ENCODE results near the gene ISL2.

ISL2 gene

DNA sequence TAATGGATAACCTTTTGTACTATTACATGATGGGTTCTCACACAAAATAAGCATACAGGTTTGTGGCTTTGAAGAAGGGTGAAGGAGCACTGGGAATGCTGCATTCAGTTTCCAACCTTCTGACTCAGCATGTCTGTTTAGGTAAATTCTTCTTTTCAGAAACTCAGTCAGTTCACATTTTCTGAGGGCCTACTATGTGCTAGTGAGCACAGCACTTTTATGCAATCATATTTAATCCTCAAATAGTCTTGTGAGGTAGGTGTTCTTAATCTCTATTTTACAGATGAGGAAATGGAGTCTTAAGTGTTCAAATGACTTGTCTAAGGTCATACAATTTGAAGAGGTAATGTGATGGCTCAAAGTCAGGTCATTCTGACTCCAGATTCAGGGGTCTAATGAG lies 41.2 kb downstream of the ISL2 start:
- Histone ChIP-seq H3K9me3 (ENCODE audit: insufficient read depth, low read length) (no peaks in the 10 kb centered on the region), H3K79me2 (ENCODE audit: low read length) (no peaks in the 10 kb centered on the region), H4K20me1 (ENCODE audit: insufficient read depth, low read length) (no peaks in the 10 kb centered on the region), H3K4me3 (ENCODE audit: low read length) (no peak overlapping the region), H3K27me3 (ENCODE audit: low read depth, low read length) (no peaks in the 10 kb centered on the region), H3K27ac (ENCODE audit: low read length) (no peak overlapping the region), H3K36me3 (replicated peaks; ENCODE audit: low read depth, low read length) (no peaks in the 10 kb centered on the region), H3K4me1 (ENCODE audit: low read length) (no peaks in the 10 kb centered on the region), H3K9ac (ENCODE audit: low read length) (no peak overlapping the region), H2AFZ (ENCODE audit: low read depth, low read length) (no peak overlapping the region), H3K4me2 (ENCODE audit: low read length) (no peak overlapping the region)
- TF ChIP-seq CTCF (IDR thresholded peaks at IDR 0.05; ENCODE audit: low read depth, low read length): no peak
- TF ChIP-seq EZH2phosphoT487 (IDR thresholded peaks at IDR 0.05; ENCODE audit: low read depth): no peak

- Histone ChIP-seq H3K27me3 (ENCODE audit: low read depth, low read length) (no peaks in the 10 kb centered on the region), H2AFZ (ENCODE audit: low read depth, low read length) (no peak overlapping the region), H3K27ac (ENCODE audit: low read length) (no peak overlapping the region), H3K9ac (ENCODE audit: low read length) (no peak overlapping the region), H3K4me3 (ENCODE audit: low read length) (no peak overlapping the region), H3K79me2 (ENCODE audit: low read length) (no peaks in the 10 kb centered on the region), H3K9me3 (ENCODE audit: insufficient read depth, low read length) (no peaks in the 10 kb centered on the region), H3K36me3 (replicated peaks; ENCODE audit: low read depth, low read length) (no peaks in the 10 kb centered on the region), H3K4me1 (ENCODE audit: low read length) (no peaks in the 10 kb centered on the region), H3K4me2 (ENCODE audit: low read length) (no peak overlapping the region), H4K20me1 (ENCODE audit: insufficient read depth, low read length) (no peaks in the 10 kb centered on the region)
- TF ChIP-seq EZH2phosphoT487 (IDR thresholded peaks at IDR 0.05; ENCODE audit: low read depth) (no peak), CTCF (IDR thresholded peaks at IDR 0.05; ENCODE audit: low read depth, low read length) (no peak)
Observed at GRCh38 chr15:76378691-76379090, 42.1 kb downstream of the ISL2 start.

GRCh38 chr15:76380249-76380648 lies 43.7 kb downstream of the ISL2 start:
- no peaks in the 10 kb centered on the region for H3K9me3 ChIP-seq (ENCODE audit: insufficient read depth, low read length)
- H3K4me2 ChIP-seq (ENCODE audit: low read length): no peak overlapping the region
- H3K4me3 ChIP-seq (ENCODE audit: low read length): no peak overlapping the region
- no peaks in the 10 kb centered on the region for H3K36me3 ChIP-seq (replicated peaks; ENCODE audit: low read depth, low read length)
- H3K79me2 ChIP-seq (ENCODE audit: low read length): no peaks in the 10 kb centered on the region
- H4K20me1 ChIP-seq (ENCODE audit: insufficient read depth, low read length): no peaks in the 10 kb centered on the region
- no peak for TF ChIP-seq EZH2phosphoT487 (IDR thresholded peaks at IDR 0.05; ENCODE audit: low read depth)
- TF ChIP-seq CTCF (IDR thresholded peaks at IDR 0.05; ENCODE audit: low read depth, low read length): no peak
- H3K9ac ChIP-seq (ENCODE audit: low read length): no peak overlapping the region
- H3K27ac ChIP-seq (ENCODE audit: low read length): no peak overlapping the region
- H3K27me3 ChIP-seq (ENCODE audit: low read depth, low read length): no peaks in the 10 kb centered on the region
- no peaks in the 10 kb centered on the region for H3K4me1 ChIP-seq (ENCODE audit: low read length)
- H2AFZ ChIP-seq (ENCODE audit: low read depth, low read length): no peak overlapping the region

- H3K27ac ChIP-seq (ENCODE audit: low read length): no peak overlapping the region
- no peak overlapping the region for H3K4me3 ChIP-seq (ENCODE audit: low read length)
- H3K9ac ChIP-seq (ENCODE audit: low read length): no peak overlapping the region
- H4K20me1 ChIP-seq (ENCODE audit: insufficient read depth, low read length): no peaks in the 10 kb centered on the region
- H3K4me2 ChIP-seq (ENCODE audit: low read length): no peak overlapping the region
- H3K79me2 ChIP-seq (ENCODE audit: low read length): no peaks in the 10 kb centered on the region
- no peaks in the 10 kb centered on the region for H3K27me3 ChIP-seq (ENCODE audit: low read depth, low read length)
- H3K36me3 ChIP-seq (replicated peaks; ENCODE audit: low read depth, low read length): no peaks in the 10 kb centered on the region
- TF ChIP-seq CTCF (IDR thresholded peaks at IDR 0.05; ENCODE audit: low read depth, low read length) (no peak), EZH2phosphoT487 (IDR thresholded peaks at IDR 0.05; ENCODE audit: low read depth) (no peak)
- H3K4me1 ChIP-seq (ENCODE audit: low read length): no peaks in the 10 kb centered on the region
- H2AFZ ChIP-seq (ENCODE audit: low read depth, low read length): no peak overlapping the region
- H3K9me3 ChIP-seq (ENCODE audit: insufficient read depth, low read length): no peaks in the 10 kb centered on the region
Observed at GRCh38 chr15:76381366-76381765, 44.8 kb downstream of the ISL2 start.

Data from OCI-LY3 (cell line).